WI38 (cell line): ENCODE results near the gene BCAP29.

Experiments used
- H3K4me3 ChIP-seq: 2 replicates; pipeline ENCODE4 v1.5.1; 2011; ENCODE audit warnings: low read depth, mild to moderate bottlenecking, control low read depth, low read length
- CTCF ChIP-seq: IDR thresholded peaks from 2 replicates; pipeline ENCODE4 v1.5.1; 2012; ENCODE audit warnings: low read depth, mild to moderate bottlenecking, control low read depth, low read length

BCAP29 gene

DNA sequence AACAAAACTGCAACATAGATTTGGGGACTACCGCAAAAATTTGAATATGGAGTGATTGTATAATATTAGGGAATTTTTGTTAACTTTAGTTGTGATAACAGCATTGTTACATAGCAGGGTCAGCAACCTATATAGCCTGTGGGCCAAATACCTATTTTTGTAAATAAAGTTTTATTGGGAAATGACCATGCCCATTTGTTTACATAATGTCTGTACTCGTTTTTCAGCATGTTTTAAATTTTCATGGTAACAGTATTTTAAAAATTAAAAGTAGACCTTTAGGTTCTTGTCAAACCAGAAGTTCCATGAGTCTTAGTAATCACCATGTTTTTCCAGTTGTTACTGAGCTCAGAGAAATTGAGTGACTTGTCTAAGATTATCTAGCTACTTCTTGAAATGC, 4.7 kb downstream of the BCAP29 start:
- TF ChIP-seq CTCF, result no peak
- H3K4me3 ChIP-seq, result no peak overlapping the region

- TF ChIP-seq CTCF, result no peak
- H3K4me3 ChIP-seq, result no peak overlapping the region
Measured at GRCh38 chr7:107588529-107589130, 8.6 kb downstream of the BCAP29 start.

- H3K4me3 ChIP-seq, result no peak overlapping the region
- TF ChIP-seq CTCF, result no peak
Measured at GRCh38 chr7:107591421-107591820, 11.4 kb downstream of the BCAP29 start.

GRCh38 chr7:107592361-107593024, 12.4 kb downstream of the BCAP29 start:
- no peak for TF ChIP-seq CTCF
- no peak overlapping the region for H3K4me3 ChIP-seq

DNA sequence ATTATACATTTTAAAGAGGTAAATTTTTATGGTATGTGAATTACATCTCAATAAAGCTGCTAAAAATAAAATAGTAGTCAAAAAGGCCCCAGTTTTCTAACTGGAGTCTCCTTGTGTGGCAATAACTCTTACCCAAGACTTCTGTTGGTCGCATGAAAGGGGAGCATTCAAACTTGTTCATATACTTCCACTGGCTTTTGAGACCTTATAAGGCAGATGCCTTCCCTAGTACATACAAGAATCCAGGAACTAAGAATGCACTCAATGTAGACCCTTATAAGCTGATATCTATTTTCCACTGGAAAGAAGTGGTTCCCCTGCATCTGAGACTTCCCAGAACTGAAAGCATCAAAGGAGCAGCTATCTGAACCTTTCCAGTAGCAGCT, 13.0 kb downstream of the BCAP29 start:
- no peak overlapping the region for H3K4me3 ChIP-seq
- TF ChIP-seq CTCF, result no peak

- H3K4me3 ChIP-seq, result no peak overlapping the region
- TF ChIP-seq CTCF, result no peak
Measured at GRCh38 chr7:107594961-107595737, 15.1 kb downstream of the BCAP29 start.
